DMS 273 treated with DMSO at 0.1 percent for 48 hours (cell line): ENCODE measurements around the gene CCNK.

Experiments used
- DNase-seq: peaks from one replicate; lab custom pipeline; 2025; lab: John Stamatoyannopoulos, UW

CCNK gene

GRCh38 chr14:99519931-99520421 is 38.8 kb downstream of the CCNK start:
- no peak for DNase-seq

GRCh38 chr14:99520571-99521081 is 39.4 kb downstream of the CCNK start:
- no peak for DNase-seq

GRCh38 chr14:99521176-99522024 is 40.2 kb downstream of the CCNK start:
- no peak for DNase-seq

GRCh38 chr14:99522025-99522401 is 40.8 kb downstream of the CCNK start:
- DNase-seq, result no peak

GRCh38 chr14:99522457-99522891 is 41.3 kb downstream of the CCNK start:
- no peak for DNase-seq

- DNase-seq, result no peak
Measured at GRCh38 chr14:99522934-99523703, 41.9 kb downstream of the CCNK start.

- DNase-seq, result no peak
Measured at GRCh38 chr14:99523704-99524055, 42.5 kb downstream of the CCNK start.

- DNase-seq, result no peak
Measured at GRCh38 chr14:99524091-99524661, 43.0 kb downstream of the CCNK start.

- DNase-seq, result no peak
Measured at GRCh38 chr14:99524804-99525698, 43.8 kb downstream of the CCNK start.

- no peak for DNase-seq
Measured at GRCh38 chr14:99525699-99526080, 44.5 kb downstream of the CCNK start.

GRCh38 chr14:99527026-99527425 is 45.8 kb downstream of the CCNK start:
- DNase-seq, result no peak

- no peak for DNase-seq
Measured at GRCh38 chr14:99527427-99528076, 46.3 kb downstream of the CCNK start.

- DNase-seq, result no peak
Measured at GRCh38 chr14:99529899-99530298, 48.7 kb downstream of the CCNK start.

GRCh38 chr14:99530407-99531155 is 49.4 kb downstream of the CCNK start:
- DNase-seq, result no peak

GRCh38 chr14:99531251-99532096 is 50.3 kb downstream of the CCNK start:
- no peak for DNase-seq

GRCh38 chr14:99532310-99532709 is 51.1 kb downstream of the CCNK start:
- no peak for DNase-seq

- DNase-seq, result no peak
Measured at GRCh38 chr14:99534333-99534732, 53.1 kb downstream of the CCNK start.

GRCh38 chr14:99534863-99535262 is 53.7 kb downstream of the CCNK start:
- no peak for DNase-seq

- DNase-seq, result no peak
Measured at GRCh38 chr14:99535448-99535847, 54.2 kb downstream of the CCNK start.
